COLO668 (cell line): ENCODE data around the gene SART1.

Source experiments
- DNase-seq: peaks from one replicate; lab custom pipeline; 2025; ENCODE audit not compliant: unreplicated experiment; lab: John Stamatoyannopoulos, UW

SART1 gene

GRCh38 chr11:65965986-65966762 lies 4.6 kb downstream of the SART1 start:
- DNase-seq = no peak

GRCh38 chr11:65967329-65967934 lies 5.9 kb downstream of the SART1 start:
- no peak for DNase-seq

- no peak for DNase-seq
These were observed 7.3 kb downstream of the SART1 start for GRCh38 chr11:65968600-65969482.

- no peak for DNase-seq
These were observed 10.6 kb downstream of the SART1 start for GRCh38 chr11:65972116-65972515.

GRCh38 chr11:65973439-65974110 lies 12.0 kb downstream of the SART1 start:
- no peak for DNase-seq

GRCh38 chr11:65975771-65976170 lies 14.2 kb downstream of the SART1 start:
- no peak for DNase-seq

- no peak for DNase-seq
These were observed 15.0 kb downstream of the SART1 start for GRCh38 chr11:65976216-65977176.

- DNase-seq = no peak
These were observed 16.3 kb downstream of the SART1 start for GRCh38 chr11:65977621-65978390.

GRCh38 chr11:65978391-65979238 lies 17.1 kb downstream of the SART1 start:
- no peak for DNase-seq

- no peak for DNase-seq
These were observed 17.8 kb downstream of the SART1 start for GRCh38 chr11:65979261-65979759.

GRCh38 chr11:65981101-65981740 lies 19.7 kb downstream of the SART1 start:
- DNase-seq = no peak

- no peak for DNase-seq
These were observed 20.7 kb downstream of the SART1 start for GRCh38 chr11:65981972-65982823.

GRCh38 chr11:65982824-65983588 lies 21.5 kb downstream of the SART1 start:
- no peak for DNase-seq

- no peak for DNase-seq
These were observed 22.1 kb downstream of the SART1 start for GRCh38 chr11:65983589-65983987.

- DNase-seq = no peak
These were observed 25.8 kb downstream of the SART1 start for GRCh38 chr11:65987336-65987735.
